Ovary (tissue), 9 donors: ENCODE results near the gene VASH1. TPM values are rescaled to one million over a fixed set of nuclear protein-coding genes. Genes with fewer than 3 reads are reported as not detected.

ENCODE experiments used
- DNase-seq, 5 donors: peaks; one replicate each; pipeline ENCODE4 v3.0.0-alpha.2; 2019 to 2020
- H3K27ac ChIP-seq, 2 donors: fragments of 200-600 bp; one replicate each; pipeline versions ENCODE4 v1.5.1 to v1.8.0; 2019 to 2022
- H3K27me3 ChIP-seq: fragments of 200-600 bp; one replicate; pipeline ENCODE4 v1.8.0; 2022
- H3K36me3 ChIP-seq: fragments of 200-600 bp; sonication (generic); one replicate; pipeline ENCODE4 v1.5.1; 2019
- H3K4me1 ChIP-seq: one replicate; pipeline ENCODE4 v1.8.1; 2013; ENCODE audit warnings: mild to moderate bottlenecking, moderate library complexity; ENCODE audit not compliant: insufficient read depth
- H3K4me3 ChIP-seq: fragments of 200-600 bp; sonication (generic); one replicate; pipeline ENCODE4 v1.5.1; 2017
- H3K9me3 ChIP-seq, 2 donors: fragments of 200-600 bp in 1 of 2; sonication (generic) in 1 of 2; one replicate each; pipeline versions ENCODE4 v1.5.1 to v1.8.1; 2013 to 2019; ENCODE audit warnings: mild to moderate bottlenecking in 1 of 2, moderate library complexity in 1 of 2
- CTCF ChIP-seq, 3 donors: fragments of 450-650 bp in 2 of 3; fragments of 200-600 bp in 1 of 3; IDR thresholded peaks; one replicate each; pipeline versions ENCODE4 v1.5.1 to v1.8.0; 2016 to 2022; ENCODE audit warnings: antibody characterized with exemption in 3 of 3, mild to moderate bottlenecking in 1 of 3
- EP300 ChIP-seq: sonication (generic); formaldehyde crosslinking; IDR thresholded peaks from one replicate; pipeline ENCODE4 v1.6.1; 2017; ENCODE audit warnings: antibody characterized with exemption
- POLR2A ChIP-seq: fragments of 450-650 bp; IDR thresholded peaks from one replicate; pipeline ENCODE4 v1.6.1; 2017; ENCODE audit warnings: antibody characterized with exemption, mild to moderate bottlenecking, moderate library complexity
- WGBS, 3 donors: extraction: QIAGEN DNeasy Blood & Tissue Kit in 1 of 3; methylation state at CpG; one replicate each; pipeline versions ENCODE4 v1.1.5 to v1.1.7; 2013 to 2017; 5-methylcytosine and 5-hydroxymethylcytosine counted together
- intact Hi-C, 4 donors: fragments of 100-400 bp; cut with DNase I; formaldehyde crosslinking; loops; one replicate each; pipeline versions ENCODE4 v1.11.0 to v1.15.1; 2022 to 2023
- polyA plus RNA-seq, 2 donors: library from polyadenylated mRNA; stranded (reverse); fragments of 200-250 nt in 1 of 2; fragments of 350-450 nt in 1 of 2; fragmentation: Illumina TruSeq in 1 of 2; extraction: RNeasy Lipid Tissue Mini Kit (QIAGEN cat#74804) in 1 of 2; gene quantifications; one replicate each; pipeline ENCODE4 v1.2.3, GENCODE V29; 2013 to 2014
- total RNA-seq, 7 donors: library from RNA; depleted of rRNA in 2 of 7; stranded (reverse); fragments of >200 nt in 2 of 7; fragmentation: NEBNext Ultra II Directional in 3 of 7; extraction: Animal tissue kit (Norgen Biotek cat#: 25700) in 3 of 7; gene quantifications; one replicate each; pipeline versions ENCODE4 v1.1.0 to v1.2.4, GENCODE V29; 2016 to 2023
- donor health status: DM: no; HTN: no; CAD: no; lungs with moderate emphysema.
- donor health status: DM: no; HTN: no; CAD: no.
- donor health status: Bipolar disorder and iron deficiency.
- donor health status: DM: yes; HTN: yes; CAD: no.
- donor health status: DM: no; HTN: no; CAD: no.
- donor health status: DM: yes; HTN: yes; CAD: no.

The VASH1 gene
- total and polyA plus RNA-seq, 9 donors, result 5.1 to 23.8 (median 16.7) TPM

GRCh38 chr14:76792422-76792821 lies 31.2 kb downstream of the VASH1 start:
- Histone ChIP-seq H3K36me3 (no peaks in the 10 kb centered on the region), H3K27ac (no peak overlapping the region)
- 96 to 97% (median 97%) methylated on average over 2 of the region's 2 CpGs for WGBS, 3 donors

GRCh38 chr14:76793324-76793723 lies 32.1 kb downstream of the VASH1 start:
- H3K27ac ChIP-seq, result no peak overlapping the region
- H3K27me3 ChIP-seq, result no peaks in the 10 kb centered on the region
- intact Hi-C loops, result no loop called here
- no peak for DNase-seq
- 76 to 88% (median 84%) methylated on average over 3 to 4 of the region's 4 CpGs for WGBS, 3 donors
- no peaks in the 10 kb centered on the region for H3K9me3 ChIP-seq
- no peaks in the 10 kb centered on the region for H3K36me3 ChIP-seq
- TF ChIP-seq EP300 (no peak), CTCF (IDR thresholded peaks at IDR 0.05) (no peak), POLR2A (no peak)
- H3K4me1 ChIP-seq, result no peaks in the 10 kb centered on the region
- no peak overlapping the region for H3K4me3 ChIP-seq

More at GRCh38 chr14:76792422-76792821, 31.2 kb downstream of the VASH1 start:
- TF ChIP-seq CTCF (IDR thresholded peaks at IDR 0.05) (no peak), POLR2A (no peak), EP300 (no peak)
- H3K4me3 ChIP-seq, result no peak overlapping the region
- H3K4me1 ChIP-seq, result no peaks in the 10 kb centered on the region
- DNase-seq, result no peak
- intact Hi-C loops, result no loop called here
- no peaks in the 10 kb centered on the region for H3K9me3 ChIP-seq
- H3K27me3 ChIP-seq, result no peaks in the 10 kb centered on the region

- Histone ChIP-seq H3K27ac (no peak overlapping the region), H3K36me3 (no peaks in the 10 kb centered on the region), H3K4me3 (no peak overlapping the region), H3K27me3 (no peaks in the 10 kb centered on the region), H3K4me1 (no peaks in the 10 kb centered on the region), H3K9me3 (no peaks in the 10 kb centered on the region)
- intact Hi-C loops, result no loop called here
- WGBS, 3 donors, result 92 to 94% (median 92%) methylated on average over 5 of the region's 5 CpGs
- DNase-seq, result no peak
- TF ChIP-seq POLR2A (no peak), CTCF (IDR thresholded peaks at IDR 0.05) (no peak), EP300 (no peak)
Observed at GRCh38 chr14:76793956-76794355, 32.7 kb downstream of the VASH1 start.

GRCh38 chr14:76806446-76806845 lies 45.2 kb downstream of the VASH1 start:
- WGBS, 3 donors, result 91 to 95% (median 94%) methylated on average over 12 of the region's 12 CpGs
- peaks cover 2% of the 10 kb centered on the region for H3K4me1 ChIP-seq
- intact Hi-C loops, result no loop called here
- no peak for TF ChIP-seq POLR2A
- no peak for TF ChIP-seq CTCF (IDR thresholded peaks at IDR 0.05)
- no peak for TF ChIP-seq EP300
- H3K9me3 ChIP-seq, result no peaks in the 10 kb centered on the region
- no peaks in the 10 kb centered on the region for H3K36me3 ChIP-seq
- H3K27ac ChIP-seq, result no peak overlapping the region
- H3K4me3 ChIP-seq, result no peak overlapping the region
- no peaks in the 10 kb centered on the region for H3K27me3 ChIP-seq
- DNase-seq, result no peak
